A549 treated with RU486 at 1 μM for 4 hours (cell line): Measurements from ENCODE around the gene RPL4. TPM values are rescaled to one million over a fixed set of nuclear protein-coding genes. Genes with fewer than 3 reads are reported as not detected.

ENCODE experiments used
- total RNA-seq: library from RNA; stranded (reverse); fragments of 200-300 nt; extraction: Qiagen RNA extraction; gene quantifications from 5 replicates; pipeline ENCODE4 v1.2.3, GENCODE V29; 2022; ENCODE audit warnings: low read depth

The RPL4 gene
- 5,325 to 6,142 TPM (median 5,627 TPM) in 5 replicates for total RNA-seq

DNA sequence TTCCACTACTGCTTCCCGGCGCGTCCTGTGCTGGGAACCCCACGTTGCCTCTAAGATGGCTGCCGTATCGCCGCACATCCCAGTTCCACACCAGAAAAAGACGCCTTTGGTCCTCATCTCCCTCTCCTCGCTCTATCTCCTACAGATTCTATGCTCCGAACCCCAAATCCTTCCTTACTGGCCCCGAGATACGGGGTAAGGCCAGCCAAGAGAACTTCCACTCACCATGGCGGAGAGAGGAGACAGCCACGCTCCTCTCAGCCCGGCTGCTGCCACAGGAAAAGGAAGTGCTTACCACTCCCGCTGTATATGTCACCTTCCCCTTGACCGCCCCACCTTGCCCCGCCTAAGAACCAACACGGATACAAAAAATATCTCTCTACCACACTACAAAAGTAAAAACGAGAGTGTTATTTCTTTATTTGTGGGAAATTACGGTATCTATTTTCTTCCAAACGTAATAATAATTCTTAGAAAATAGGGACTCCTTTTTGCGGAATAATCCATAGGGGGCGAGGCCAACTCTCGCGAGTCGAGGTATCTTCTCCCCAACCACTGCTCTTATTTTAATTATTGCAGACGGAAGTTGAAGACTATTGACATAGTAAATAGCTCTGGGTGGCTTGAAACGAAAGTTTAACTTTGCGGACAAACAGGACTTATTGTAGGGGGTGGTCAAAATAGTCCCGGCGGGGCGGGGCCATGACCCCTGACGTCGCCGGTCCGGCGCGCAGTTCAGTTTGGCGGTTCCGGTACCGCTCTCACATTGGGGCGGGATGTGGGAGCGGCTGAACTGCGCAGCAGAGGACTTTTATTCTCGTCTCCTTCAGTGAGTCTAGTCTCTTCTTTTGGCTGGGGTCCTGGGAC lies at the start of gene RPL4, which contains the start of gene ZWILCH:
TSS of gene RPL4 (minus strand) at position 293 of the 867 bp plus-strand sequence. CDS start at position 228, 65 bp downstream.
TSS of gene ZWILCH (plus strand) at position 764 of the 867 bp plus-strand sequence. CDS start at position 777, 13 bp downstream.

DNA sequence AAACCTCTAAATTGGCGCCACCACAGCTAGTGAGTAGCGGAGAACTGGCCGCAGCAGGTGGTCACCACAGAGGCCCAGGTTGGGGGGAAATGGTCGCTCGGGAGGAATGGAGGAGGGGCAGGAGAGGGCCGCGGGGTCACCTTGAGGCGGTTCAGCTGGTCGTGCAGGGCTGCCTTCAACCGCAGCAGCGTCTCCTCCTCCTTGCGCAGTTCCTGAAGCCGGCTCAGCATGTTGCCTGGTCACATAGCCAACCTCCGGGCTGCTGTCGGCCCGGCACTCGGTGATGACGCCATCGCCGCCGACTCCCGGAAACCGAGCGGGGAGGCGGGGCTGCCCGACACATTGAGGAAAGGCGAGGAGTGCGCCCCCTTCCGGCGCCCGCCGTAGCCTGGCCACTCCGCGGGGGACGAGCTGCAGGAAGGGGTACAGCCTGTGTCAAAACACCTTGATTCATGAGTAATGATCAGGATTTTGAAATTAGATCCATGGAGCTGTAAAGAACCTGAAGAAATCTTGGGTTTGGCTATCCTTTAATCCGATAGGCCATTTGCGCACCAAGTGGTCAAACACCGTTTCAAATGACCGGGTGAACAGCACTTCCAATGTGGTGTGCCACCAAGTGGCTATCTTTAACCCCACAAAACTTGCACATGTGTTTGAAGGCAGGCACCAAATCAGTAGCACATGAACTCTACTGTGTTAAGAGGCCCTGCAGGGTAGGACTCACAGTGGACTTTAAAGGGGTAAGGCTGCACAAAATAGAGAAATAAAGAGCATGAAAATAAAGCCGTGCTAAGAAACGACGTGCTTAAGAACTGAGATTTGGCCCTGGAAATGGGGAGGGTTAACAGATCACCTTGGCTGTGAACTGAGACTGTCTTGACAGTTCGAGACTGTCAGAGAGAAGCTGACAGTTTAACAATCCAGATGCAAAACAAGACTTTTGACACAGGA lies 6.9 kb downstream of the RPL4 start, which contains the start of gene SNAPC5:
TSS of gene SNAPC5 (minus strand) at position 261 of the 954 bp plus-strand sequence. CDS start at position 230, 31 bp downstream.

Other genes starting within 250 kb of the RPL4 start
- gene DIS3L, start 211.3 kb downstream of the RPL4 start, total RNA-seq: 30.2 to 40.5 TPM (median 33.5 TPM) in 5 replicates
- gene TIPIN, start 148.2 kb downstream of the RPL4 start, total RNA-seq: 24.1 to 38.4 TPM (median 27.5 TPM) in 5 replicates
- gene MAP2K1, start 117.9 kb downstream of the RPL4 start, total RNA-seq: 68.0 to 107 TPM (median 95.1 TPM) in 5 replicates
- 44.1 to 57.6 TPM (median 49.2 TPM) in 5 replicates for gene SNAPC5, start 7.1 kb downstream of the RPL4 start, total RNA-seq
- 29.7 to 42.9 TPM (median 39.0 TPM) in 5 replicates for gene ZWILCH, start 471 bp upstream of the RPL4 start, total RNA-seq
- gene LCTL, start 61.1 kb upstream of the RPL4 start, total RNA-seq: not detected in 5 replicates
- gene SMAD6, start 197.4 kb upstream of the RPL4 start, total RNA-seq: 19.1 to 27.1 TPM (median 25.4 TPM) in 5 replicates